Ovary (tissue), 3 donors: Measurements from ENCODE around the gene ZNF680.

Experiments used
- CTCF ChIP-seq, 3 donors: fragments of 450-650 bp in 2 of 3; fragments of 200-600 bp in 1 of 3; IDR thresholded peaks; one replicate each; pipeline versions ENCODE4 v1.5.1 to v1.8.0; 2016 to 2022; ENCODE audit warnings: antibody characterized with exemption in 3 of 3, mild to moderate bottlenecking in 1 of 3
- EP300 ChIP-seq: sonication (generic); formaldehyde crosslinking; IDR thresholded peaks from one replicate; pipeline ENCODE4 v1.6.1; 2017; ENCODE audit warnings: antibody characterized with exemption
- POLR2A ChIP-seq: fragments of 450-650 bp; IDR thresholded peaks from one replicate; pipeline ENCODE4 v1.6.1; 2017; ENCODE audit warnings: antibody characterized with exemption, mild to moderate bottlenecking, moderate library complexity
- donor health status: DM: no; HTN: no; CAD: no.

GRCh38 chr7:64504581-64505120 is 58.2 kb downstream of the ZNF680 start:
- TF ChIP-seq CTCF (IDR thresholded peaks at IDR 0.05) (no peak), POLR2A (no peak), EP300 (no peak)
